Muscle of back (tissue), 11 donors: ENCODE measurements around the gene ELK4. TPM values are rescaled to one million over a fixed set of nuclear protein-coding genes. Genes with fewer than 3 reads are reported as not detected.

Experiments used
- DNase-seq, 3 donors: peaks; one replicate each; pipeline versions ENCODE4 v3.0.0 to v3.0.0-alpha.2; 2013
- polyA plus RNA-seq, 10 donors: library from polyadenylated mRNA; unstranded; fragments of 120-200 nt; gene quantifications; one replicate each; pipeline ENCODE4 v1.2.1, GENCODE V29; 2013; ENCODE audit not compliant: insufficient read length in 10 of 10

ELK4 gene
- polyA plus RNA-seq, 10 donors, result 12.2 to 24.7 (median 17.6) TPM

- DNase-seq, result no peak
Observed at GRCh38 chr1:205583461-205584130, 48.2 kb downstream of the ELK4 start.

GRCh38 chr1:205582471-205583291, 49.1 kb downstream of the ELK4 start:
- no peak for DNase-seq

- DNase-seq, result no peak
Observed at GRCh38 chr1:205582046-205582445, 49.8 kb downstream of the ELK4 start.

GRCh38 chr1:205581321-205581980, 50.4 kb downstream of the ELK4 start:
- DNase-seq, result no peak

GRCh38 chr1:205580923-205581180, 51.0 kb downstream of the ELK4 start:
- no peak for DNase-seq

GRCh38 chr1:205580140-205580922, 51.5 kb downstream of the ELK4 start:
- DNase-seq, result no peak

GRCh38 chr1:205579711-205580110, 52.1 kb downstream of the ELK4 start:
- no peak for DNase-seq

GRCh38 chr1:205578780-205579571, 52.8 kb downstream of the ELK4 start:
- no peak for DNase-seq

- DNase-seq, result no peak
Observed at GRCh38 chr1:205577874-205578658, 53.7 kb downstream of the ELK4 start.

GRCh38 chr1:205576805-205577761, 54.7 kb downstream of the ELK4 start:
- DNase-seq, result no peak

- DNase-seq, result no peak
Observed at GRCh38 chr1:205576011-205576410, 55.8 kb downstream of the ELK4 start.

GRCh38 chr1:205575294-205575885, 56.4 kb downstream of the ELK4 start:
- no peak for DNase-seq

GRCh38 chr1:205572421-205572820, 59.4 kb downstream of the ELK4 start:
- DNase-seq, result no peak

- no peak for DNase-seq
Observed at GRCh38 chr1:205571747-205572146, 60.1 kb downstream of the ELK4 start.

GRCh38 chr1:205570796-205571537, 60.8 kb downstream of the ELK4 start:
- DNase-seq, result no peak

- DNase-seq, result no peak
Observed at GRCh38 chr1:205570173-205570501, 61.7 kb downstream of the ELK4 start.

- DNase-seq, result no peak
Observed at GRCh38 chr1:205569411-205570172, 62.2 kb downstream of the ELK4 start.
